OCI-M2 (cell line): ENCODE results near the gene CSTF2T.
"Not testable (repeated sequence)": the region's sequence is repeated elsewhere in the genome, so short reads cannot be mapped to it uniquely, and the experiment has no call there.

Experiments used
- DNase-seq: peaks from one replicate; lab custom pipeline; 2025; ENCODE audit not compliant: unreplicated experiment; lab: John Stamatoyannopoulos, UW

Gene CSTF2T

DNA sequence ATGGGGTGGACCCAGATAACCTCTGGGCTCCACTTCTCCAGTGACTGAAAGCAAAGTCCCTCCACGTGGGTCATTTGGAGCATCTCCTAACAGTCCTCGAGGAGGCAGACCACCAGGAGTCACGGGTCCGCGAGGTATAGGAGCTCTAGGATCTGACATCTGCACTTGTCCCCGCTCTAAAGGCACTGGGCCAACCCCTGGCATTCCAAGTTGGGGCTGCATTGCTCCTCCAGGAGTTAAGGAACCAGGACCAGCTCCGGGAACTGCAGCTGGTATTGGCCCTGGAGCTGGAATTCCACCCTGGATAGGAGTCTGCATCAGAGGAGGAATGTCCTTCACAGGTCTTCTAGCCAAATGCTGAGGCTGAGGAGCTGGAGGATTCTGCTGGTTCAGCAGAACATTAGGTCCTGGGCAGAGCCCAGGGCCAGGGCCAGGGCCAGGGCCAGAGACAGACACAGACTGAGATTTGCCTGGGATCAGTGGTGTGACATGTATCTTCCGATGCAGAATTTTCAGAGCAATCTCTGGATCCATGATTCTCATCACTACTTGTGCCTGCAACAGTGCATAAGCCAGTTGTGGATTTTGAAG, 827 bp downstream of the CSTF2T start:
- no peak for DNase-seq

DNA sequence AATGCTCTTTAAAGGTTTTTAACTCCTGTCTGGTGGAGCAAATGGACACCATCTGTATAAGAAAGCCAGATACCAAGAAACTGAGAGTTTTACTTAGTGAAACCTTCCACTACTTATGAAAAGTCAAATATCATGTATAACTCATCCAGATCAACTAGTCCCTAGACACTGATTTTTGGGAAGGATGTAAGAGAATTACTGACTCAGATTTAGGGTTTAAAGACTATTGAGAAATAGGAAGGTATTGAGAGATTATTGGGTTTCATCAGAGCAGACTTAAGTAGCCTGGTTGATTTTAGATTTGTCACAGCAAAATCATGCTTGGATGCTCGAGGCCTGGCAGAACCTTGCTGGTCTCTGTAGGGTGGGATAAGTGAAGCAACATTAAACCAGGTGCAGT, 3.1 kb downstream of the CSTF2T start:
- no peak for DNase-seq

DNA sequence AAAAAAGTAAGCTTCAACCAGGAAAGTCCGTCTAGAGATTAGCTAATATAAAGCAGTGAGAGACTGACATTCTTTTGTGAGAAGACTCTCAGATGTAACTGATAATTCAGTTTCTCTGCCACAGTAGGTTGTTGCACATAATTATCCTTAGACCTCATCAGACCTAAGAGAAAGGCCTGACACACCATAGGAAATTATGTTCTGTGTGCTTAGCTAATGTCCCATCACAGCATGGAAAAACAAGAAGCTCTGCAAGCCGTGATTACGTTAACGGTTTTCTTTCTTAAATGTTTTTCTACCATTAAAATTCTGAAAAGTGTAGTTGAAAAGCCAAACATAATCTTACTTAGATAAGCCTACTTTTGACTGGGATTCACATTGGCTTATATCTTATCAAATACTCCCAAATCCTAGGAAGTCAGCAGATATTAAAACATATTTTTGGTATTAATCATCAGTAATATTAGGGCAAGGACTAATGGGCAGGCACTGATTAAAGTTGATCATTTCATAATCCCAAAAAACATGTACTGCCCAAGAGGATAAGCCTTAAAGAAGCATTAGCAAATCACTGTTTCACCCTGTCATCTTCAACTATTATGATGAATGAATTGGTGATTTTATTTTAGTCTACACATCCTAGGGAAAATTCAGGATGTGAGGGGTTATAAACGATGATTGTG, 5.2 kb downstream of the CSTF2T start:
- DNase-seq, result no peak

- DNase-seq, result no peak
Measured at GRCh38 chr10:51691135-51691534, 8.3 kb downstream of the CSTF2T start.

DNA sequence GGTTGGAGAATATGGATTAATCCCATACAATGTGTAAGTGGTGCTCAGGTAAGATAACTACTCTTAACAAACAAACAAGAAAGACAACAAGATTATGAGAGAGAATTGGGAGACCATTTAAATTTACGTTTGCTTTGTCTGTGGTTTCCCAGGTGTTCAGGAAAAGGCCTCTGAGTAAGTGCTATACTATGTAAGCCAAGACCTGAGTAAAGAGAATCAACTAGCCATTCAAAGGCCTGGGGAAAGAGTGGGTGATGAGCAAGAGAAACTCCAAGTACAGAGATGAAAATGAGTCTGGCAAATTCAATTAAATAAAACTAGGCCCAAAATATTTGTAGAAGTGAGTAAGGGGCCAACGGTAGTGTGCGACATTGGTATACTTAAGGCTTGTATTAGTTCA, 9.9 kb downstream of the CSTF2T start:
- DNase-seq, result no peak

DNA sequence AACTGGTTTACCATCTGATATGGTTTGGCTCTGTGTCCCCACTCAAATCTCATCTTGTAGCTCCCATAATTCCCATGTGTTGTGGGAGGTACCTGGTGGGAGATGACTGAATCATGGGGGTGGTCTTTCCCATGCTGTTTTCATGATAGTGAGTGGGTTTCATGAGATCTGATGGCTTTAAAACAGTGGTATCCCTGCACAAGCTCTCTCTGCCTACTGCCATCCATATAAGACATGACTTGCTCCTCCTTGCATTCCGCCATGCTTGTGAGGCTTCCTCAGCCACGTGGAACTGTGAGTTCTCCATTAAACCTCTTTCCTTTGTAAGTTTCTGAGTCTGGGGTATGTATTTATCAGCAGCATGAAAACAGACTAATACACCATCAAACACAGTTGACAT, 10.6 kb downstream of the CSTF2T start:
- DNase-seq, result not testable (repeated sequence)

- no peak for DNase-seq
Measured at GRCh38 chr10:51687296-51687695, 12.1 kb downstream of the CSTF2T start.

DNA sequence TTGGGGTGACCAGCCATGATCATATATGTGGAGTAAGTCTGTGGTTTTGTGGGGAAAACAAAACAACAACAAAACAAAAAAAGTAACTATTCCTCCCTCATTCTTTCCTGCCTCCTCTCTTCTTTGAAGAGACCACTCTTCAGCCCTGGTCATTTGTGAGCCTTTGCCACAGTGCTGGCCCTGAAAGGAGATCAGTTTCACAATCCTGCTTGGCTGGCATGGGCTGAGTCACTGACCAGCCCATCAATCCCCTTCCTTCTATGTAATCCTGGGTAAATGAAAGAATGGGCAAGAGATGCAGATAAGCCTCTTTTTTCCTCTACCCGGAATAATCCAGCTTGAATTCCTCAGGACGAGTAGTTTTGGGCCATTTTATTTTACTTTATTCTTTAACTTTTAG, 13.6 kb downstream of the CSTF2T start:
- DNase-seq, result no peak

DNA sequence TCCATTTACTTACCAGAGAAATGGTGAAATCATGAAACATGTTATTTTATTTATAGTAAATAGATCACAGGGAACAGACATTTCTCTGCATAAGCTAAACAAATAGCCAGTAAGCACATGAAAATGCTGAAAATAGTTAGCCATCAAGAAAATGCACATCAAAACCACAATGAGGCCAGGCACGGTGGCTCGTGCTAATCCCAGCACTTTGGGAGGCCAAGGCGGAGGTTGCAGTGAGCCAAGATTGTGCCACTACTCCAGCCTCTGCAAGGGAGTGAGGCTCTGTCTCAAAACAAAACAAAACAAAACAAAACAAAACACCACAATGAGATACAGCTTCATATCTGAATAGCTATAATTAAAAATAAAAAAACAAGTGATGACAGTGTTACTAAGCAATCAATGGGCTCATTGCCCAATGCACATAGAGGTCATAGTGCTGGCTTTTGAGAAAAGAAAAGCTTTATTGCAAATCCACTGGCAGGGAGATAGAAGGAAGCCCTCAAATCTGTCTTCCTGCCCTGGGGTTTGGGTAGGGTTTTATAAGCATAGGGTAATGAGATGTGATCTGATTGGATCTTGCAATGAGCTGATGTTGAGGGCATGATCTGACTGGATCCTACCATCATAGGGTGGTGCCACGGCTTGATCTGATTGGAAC, 16.2 kb downstream of the CSTF2T start:
- no peak for DNase-seq

DNA sequence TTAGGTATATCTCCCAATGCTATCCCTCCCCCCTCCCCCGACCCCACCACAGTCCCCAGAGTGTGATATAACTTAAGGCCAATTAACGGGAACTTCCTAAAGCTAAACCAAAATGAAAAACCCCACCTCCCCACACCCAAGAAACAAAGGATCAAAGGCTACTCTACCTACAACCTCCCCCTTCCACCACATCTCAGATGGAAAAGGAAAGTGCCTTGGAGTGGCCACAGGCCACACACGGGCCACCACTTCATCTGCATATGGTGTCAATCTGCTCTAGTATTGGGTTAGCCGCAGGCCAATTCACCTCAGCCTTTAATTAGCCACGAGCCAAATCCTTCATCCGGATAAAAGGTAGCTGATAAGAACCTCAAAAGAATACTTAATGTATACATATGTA, 19.6 kb downstream of the CSTF2T start:
- DNase-seq, result no peak

- DNase-seq, result no peak
Measured at GRCh38 chr10:51675088-51675487, 24.3 kb downstream of the CSTF2T start.

DNA sequence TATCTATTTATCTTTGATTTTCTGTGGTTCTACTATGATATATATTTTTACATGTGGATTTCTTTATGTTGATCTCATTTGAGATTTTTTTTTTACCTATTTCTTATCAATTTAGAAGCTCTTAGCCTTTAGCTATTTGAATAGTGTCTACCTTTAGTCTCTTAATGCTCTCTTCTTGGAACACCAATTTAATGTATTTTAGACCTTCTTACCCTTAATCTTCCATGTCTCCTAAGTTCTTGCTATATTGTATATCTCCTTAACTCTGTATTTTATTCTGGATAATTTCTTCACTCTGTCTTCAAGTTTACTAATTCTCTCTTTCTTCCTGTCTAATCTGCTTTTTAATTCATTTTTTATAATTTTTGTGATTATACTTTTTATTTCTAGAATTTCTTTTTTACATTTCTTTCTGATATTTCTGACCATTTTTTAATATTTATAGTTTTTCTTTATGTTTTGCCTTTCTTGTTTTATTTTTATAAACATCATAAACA, 27.3 kb downstream of the CSTF2T start:
- DNase-seq, result no peak

DNA sequence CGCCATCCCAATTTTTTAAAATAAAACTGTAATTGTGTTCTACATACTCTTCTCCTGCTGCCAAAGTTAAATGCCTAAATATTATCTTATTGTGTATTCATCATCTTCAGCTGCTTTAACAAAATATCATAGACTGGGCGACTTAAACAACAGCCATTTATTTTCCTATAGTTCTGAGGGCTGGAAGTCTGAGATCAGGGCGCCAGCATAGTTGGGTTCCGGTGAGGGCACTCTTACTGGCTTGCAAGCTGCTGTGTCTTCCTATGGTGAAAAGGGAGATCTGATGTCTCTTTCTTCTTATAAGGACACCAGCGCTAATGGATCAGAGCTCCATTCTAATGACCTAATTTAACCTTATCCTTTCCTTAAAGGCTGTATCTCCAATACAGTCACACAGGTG, 30.4 kb downstream of the CSTF2T start:
- no peak for DNase-seq

- DNase-seq, result no peak
Measured at GRCh38 chr10:51668336-51668689, 31.1 kb downstream of the CSTF2T start.

DNA sequence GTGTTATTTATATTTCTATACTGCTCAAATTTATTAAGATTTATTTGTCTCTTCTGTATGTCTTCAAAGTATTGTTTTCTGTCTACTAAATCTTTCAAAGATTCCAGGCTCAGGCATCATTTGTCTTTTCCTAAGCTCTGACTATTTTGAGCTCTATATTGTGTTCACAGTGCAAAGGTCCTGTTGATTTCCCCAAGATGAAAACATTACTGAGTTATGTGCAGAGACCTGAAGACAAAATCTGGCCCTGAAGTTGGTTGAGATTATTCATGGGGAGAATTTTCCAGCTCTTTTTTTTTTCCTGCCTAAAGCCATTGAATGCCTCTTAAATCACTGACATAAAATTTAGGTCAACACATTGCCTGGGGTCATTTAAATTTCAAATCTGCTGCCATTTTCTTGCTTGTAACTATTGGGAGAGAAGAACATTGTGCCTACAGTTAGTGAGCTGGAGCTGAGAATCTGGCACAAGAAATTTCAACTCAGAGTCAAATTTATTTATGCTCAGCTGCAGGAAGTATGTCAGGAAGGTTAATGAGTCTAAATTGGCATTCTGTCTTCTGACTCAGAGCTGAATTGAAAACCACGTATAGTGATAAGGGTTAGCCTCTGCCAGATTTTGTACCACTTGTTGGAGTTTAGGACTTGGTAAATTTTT, 31.6 kb downstream of the CSTF2T start:
- no peak for DNase-seq

DNA sequence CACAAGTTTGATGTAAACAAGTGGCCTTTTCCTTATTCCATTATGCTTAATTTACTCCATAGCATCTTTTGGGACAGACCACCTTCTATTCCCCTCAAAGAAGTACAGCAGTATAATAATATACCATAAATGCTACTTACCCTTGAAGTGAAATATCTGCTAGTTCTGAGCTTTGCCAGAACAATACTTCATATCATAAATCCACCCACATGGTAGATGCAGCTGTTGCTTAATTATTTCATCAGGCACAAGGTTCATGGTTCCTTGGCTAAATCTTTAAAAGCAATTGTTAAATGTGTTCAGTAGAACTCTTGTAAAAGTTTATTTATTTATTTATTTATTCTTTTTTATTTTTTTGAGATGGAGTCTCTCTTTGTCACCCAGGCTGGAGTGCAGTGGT, 32.9 kb downstream of the CSTF2T start:
- no peak for DNase-seq

DNA sequence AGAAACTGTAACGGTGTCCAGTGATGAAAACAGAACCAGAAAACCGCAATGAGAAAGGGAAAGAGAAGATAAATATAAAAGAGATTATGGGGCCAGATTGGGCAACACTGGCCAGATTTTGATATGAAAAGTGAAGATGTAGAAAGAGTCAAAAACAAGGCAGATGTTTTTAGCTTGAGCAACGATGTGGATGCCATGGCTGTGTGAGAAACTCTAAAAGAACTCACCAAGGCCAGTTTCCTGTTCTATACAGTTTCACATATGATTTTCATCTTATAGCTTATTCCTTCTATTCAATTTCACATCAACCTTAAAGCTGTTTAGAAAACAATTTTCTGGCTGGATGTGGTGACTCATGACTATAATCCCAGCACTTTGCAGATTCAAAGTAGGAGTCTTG, 36.3 kb downstream of the CSTF2T start:
- DNase-seq, result no peak

- DNase-seq, result no peak
Measured at GRCh38 chr10:51659344-51659743, 40.1 kb downstream of the CSTF2T start.

GRCh38 chr10:51658000-51658399, 41.4 kb downstream of the CSTF2T start:
- no peak for DNase-seq

GRCh38 chr10:51656503-51656902, 42.9 kb downstream of the CSTF2T start:
- DNase-seq, result no peak

DNA sequence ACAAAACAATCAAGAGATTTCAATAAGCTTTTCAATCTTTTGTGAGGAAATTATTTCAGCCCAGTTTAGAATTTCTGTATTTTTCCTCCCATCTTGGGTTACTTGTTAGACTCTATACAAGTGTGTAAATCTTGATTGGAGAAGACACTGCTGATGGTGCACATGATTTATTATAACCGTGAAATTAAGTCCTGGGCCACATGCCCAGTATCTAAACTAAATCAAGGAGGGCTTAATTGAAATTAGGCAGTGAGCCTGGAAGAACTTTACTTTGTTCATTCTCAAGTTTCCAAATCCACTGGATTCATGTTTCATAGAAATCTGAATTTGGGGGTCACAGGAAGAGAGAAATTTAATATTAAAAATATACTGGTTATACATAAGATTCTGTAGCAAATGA, 44.5 kb downstream of the CSTF2T start:
- no peak for DNase-seq

DNA sequence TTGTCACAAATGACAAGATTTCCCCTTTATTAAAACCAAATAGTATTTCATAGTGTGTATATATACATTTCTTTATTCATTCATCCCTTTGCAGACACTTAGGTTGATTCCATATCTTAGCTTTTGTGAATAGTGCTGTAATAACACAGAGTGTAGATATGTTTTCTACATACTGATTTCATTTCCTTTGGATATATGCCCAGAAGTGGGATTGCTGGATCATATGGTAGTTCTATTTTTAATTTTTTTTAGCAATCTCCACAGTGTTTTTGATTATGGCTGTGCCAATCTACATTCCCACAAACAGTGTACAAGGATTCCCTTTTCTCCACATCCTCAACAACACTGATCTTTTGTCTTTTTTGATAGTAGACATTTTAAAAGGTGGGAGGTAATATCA, 46.4 kb downstream of the CSTF2T start:
- DNase-seq, result no peak
